Activated naive CD8-positive, alpha-beta T cell treated with anti-CD3 and anti-CD28 coated beads, Interleukin-2, amount 50 U/mL, for 16 hours (primary cell): ENCODE measurements around the gene TSPAN10.
"Not testable (repeated sequence)": the region's sequence is repeated elsewhere in the genome, so short reads cannot be mapped to it uniquely, and the experiment has no call there.

ENCODE experiments used
- DNase-seq: peaks from one replicate; pipeline ENCODE4 v3.0.0-alpha.2; 2020; ENCODE audit warnings: low read depth, low spot score

Gene TSPAN10

GRCh38 chr17:81660441-81660840 lies 23.4 kb downstream of the TSPAN10 start:
- DNase-seq = no peak

- DNase-seq = no peak
Observed at GRCh38 chr17:81662002-81662401, 25.0 kb downstream of the TSPAN10 start.

- no peak for DNase-seq
Observed at GRCh38 chr17:81664051-81664470, 27.1 kb downstream of the TSPAN10 start.

GRCh38 chr17:81665205-81666091 lies 28.5 kb downstream of the TSPAN10 start:
- peak; percentile 16 for DNase-seq

GRCh38 chr17:81666092-81666341 lies 29.0 kb downstream of the TSPAN10 start:
- no peak for DNase-seq

GRCh38 chr17:81666342-81667191 lies 29.6 kb downstream of the TSPAN10 start, which contains the start of the genes CCDC137 and OXLD1:
Gene CCDC137, plus strand, starts transcription at chr17:81666737. Its CDS starts 30 bp downstream, at chr17:81666767.
Gene OXLD1, minus strand, starts transcription at chr17:81666605. Its CDS starts 28 bp downstream, at chr17:81666577.
- peak; percentile 89 for DNase-seq

GRCh38 chr17:81667754-81668153 lies 30.8 kb downstream of the TSPAN10 start:
- DNase-seq = no peak

- no peak for DNase-seq
Observed at GRCh38 chr17:81672504-81672903, 35.5 kb downstream of the TSPAN10 start.

GRCh38 chr17:81672954-81673353 lies 36.0 kb downstream of the TSPAN10 start:
- no peak for DNase-seq

- DNase-seq = no peak
Observed at GRCh38 chr17:81673561-81674258, 36.7 kb downstream of the TSPAN10 start.

- not testable (repeated sequence) for DNase-seq
Observed at GRCh38 chr17:81675515-81676221, 38.7 kb downstream of the TSPAN10 start.

- DNase-seq = no peak
Observed at GRCh38 chr17:81676906-81677305, 39.9 kb downstream of the TSPAN10 start.

- DNase-seq = no peak
Observed at GRCh38 chr17:81680150-81680549, 43.2 kb downstream of the TSPAN10 start.

GRCh38 chr17:81681672-81682071 lies 44.7 kb downstream of the TSPAN10 start:
- no peak for DNase-seq

- DNase-seq = no peak
Observed at GRCh38 chr17:81682565-81683207, 45.7 kb downstream of the TSPAN10 start.

GRCh38 chr17:81683208-81683583 lies 46.2 kb downstream of the TSPAN10 start:
- DNase-seq = no peak

GRCh38 chr17:81683584-81684441 lies 46.8 kb downstream of the TSPAN10 start, which contains the start of the genes ARL16 and HGS:
Gene ARL16, minus strand, starts transcription at chr17:81683797. Its CDS starts 44 bp downstream, at chr17:81683753.
Gene HGS, plus strand, starts transcription at chr17:81684011. Its CDS starts 56 bp downstream, at chr17:81684067.
- DNase-seq = peak; percentile 93

GRCh38 chr17:81684442-81684911 lies 47.5 kb downstream of the TSPAN10 start:
- DNase-seq = no peak

- DNase-seq = no peak
Observed at GRCh38 chr17:81685108-81685507, 48.1 kb downstream of the TSPAN10 start.
